Liver (tissue), 9 donors: ENCODE measurements around the gene TMEM184C. TPM values are rescaled to one million over a fixed set of nuclear protein-coding genes. Genes with fewer than 3 reads are reported as not detected.

Experiments
- DNase-seq: peaks from one replicate; pipeline ENCODE4 v3.0.0-alpha.2; 2017; ENCODE audit warnings: low spot score
- H3K27ac ChIP-seq, 2 donors: one replicate each; pipeline ENCODE4 v1.7.0; 2013; ENCODE audit warnings: inconsistent platforms in 2 of 2, low read length in 2 of 2, control low read depth in 1 of 2, low read depth in 1 of 2, mild to moderate bottlenecking in 1 of 2
- H3K27me3 ChIP-seq, 4 donors: one replicate each; pipeline versions ENCODE4 v1.6.1 to v1.7.0; 2013; ENCODE audit warnings: low read length in 3 of 4, inconsistent platforms in 1 of 4, mild to moderate bottlenecking in 1 of 4, moderate library complexity in 1 of 4; ENCODE audit not compliant: control insufficient read depth in 4 of 4, insufficient read depth in 4 of 4
- H3K36me3 ChIP-seq, 4 donors: one replicate each; pipeline versions ENCODE4 v1.6.1 to v1.7.0; 2013; ENCODE audit warnings: low read length in 3 of 4, mild to moderate bottlenecking in 3 of 4, low read depth in 1 of 4, moderate library complexity in 1 of 4; ENCODE audit not compliant: control insufficient read depth in 4 of 4, insufficient read depth in 3 of 4
- H3K4me1 ChIP-seq, 4 donors: one replicate each; pipeline versions ENCODE4 v1.6.1 to v1.7.0; 2013; ENCODE audit warnings: low read length in 3 of 4, mild to moderate bottlenecking in 3 of 4, moderate library complexity in 1 of 4; ENCODE audit not compliant: control insufficient read depth in 4 of 4, insufficient read depth in 4 of 4
- H3K4me3 ChIP-seq, 3 donors: one replicate each; pipeline versions ENCODE4 v1.6.1 to v1.7.0; 2013; ENCODE audit warnings: low read length in 3 of 3, control low read depth in 1 of 3, low read depth in 1 of 3, mild to moderate bottlenecking in 1 of 3
- H3K9ac ChIP-seq, 2 donors: one replicate each; pipeline ENCODE4 v1.7.0; 2013; ENCODE audit warnings: low read length in 2 of 2, mild to moderate bottlenecking in 2 of 2, moderate library complexity in 2 of 2, control low read depth in 1 of 2, low read depth in 1 of 2
- H3K9me3 ChIP-seq, 4 donors: one replicate each; pipeline versions ENCODE4 v1.6.1 to v1.7.0; 2013; ENCODE audit warnings: low read length in 3 of 4; ENCODE audit not compliant: control insufficient read depth in 4 of 4
- ATF3 ChIP-seq: IDR thresholded peaks from 2 replicates; pipeline ENCODE4 v1.6.1; 2016; ENCODE audit warnings: antibody characterized with exemption
- EGR1 ChIP-seq, 2 donors: IDR thresholded peaks; 2 replicates each; pipeline ENCODE4 v1.6.1; 2016 to 2018; ENCODE audit warnings: antibody characterized with exemption in 2 of 2, low read depth in 2 of 2
- FOXA1 ChIP-seq: IDR thresholded peaks from 2 replicates; pipeline ENCODE4 v1.6.1; 2016; ENCODE audit warnings: antibody characterized with exemption
- FOXA2 ChIP-seq: IDR thresholded peaks from 2 replicates; pipeline ENCODE4 v1.6.1; 2016; ENCODE audit warnings: antibody characterized with exemption
- GABPA ChIP-seq, 2 donors: IDR thresholded peaks in 1 of 2; conservative IDR thresholded peaks in 1 of 2; 2 replicates each; pipeline ENCODE4 v1.6.1; 2016; ENCODE audit warnings: antibody characterized with exemption in 2 of 2, mild to moderate bottlenecking in 1 of 2, moderate library complexity in 1 of 2
- HNF4A ChIP-seq, 2 donors: conservative IDR thresholded peaks; 2 replicates each; pipeline ENCODE4 v1.6.1; 2016; ENCODE audit warnings: antibody characterized with exemption in 2 of 2, mild to moderate bottlenecking in 2 of 2
- HNF4G ChIP-seq: IDR thresholded peaks from 2 replicates; pipeline ENCODE4 v1.6.1; 2016; ENCODE audit warnings: antibody characterized with exemption
- JUND ChIP-seq, 2 donors: IDR thresholded peaks; 2 replicates each; pipeline ENCODE4 v1.6.1; 2016; ENCODE audit warnings: antibody characterized with exemption in 2 of 2
- MAX ChIP-seq: IDR thresholded peaks from 2 replicates; pipeline ENCODE4 v1.6.1; 2016; ENCODE audit warnings: antibody characterized with exemption
- NR2F2 ChIP-seq: IDR thresholded peaks from 2 replicates; pipeline ENCODE4 v1.6.1; 2016; ENCODE audit warnings: antibody characterized with exemption
- RAD21 ChIP-seq, 2 donors: IDR thresholded peaks; 2 replicates each; pipeline ENCODE4 v1.6.1; 2016; ENCODE audit warnings: antibody characterized with exemption in 2 of 2, mild to moderate bottlenecking in 2 of 2
- REST ChIP-seq: IDR thresholded peaks from 2 replicates; pipeline ENCODE4 v1.6.1; 2016; ENCODE audit warnings: antibody characterized with exemption, mild to moderate bottlenecking
- RXRA ChIP-seq, 2 donors: IDR thresholded peaks; 2 replicates each; pipeline ENCODE4 v1.6.1; 2017 to 2018; ENCODE audit warnings: antibody characterized with exemption in 2 of 2, mild to moderate bottlenecking in 1 of 2
- SP1 ChIP-seq: IDR thresholded peaks from 2 replicates; pipeline ENCODE4 v1.6.1; 2018; ENCODE audit warnings: antibody characterized with exemption, mild to moderate bottlenecking
- TAF1 ChIP-seq: conservative IDR thresholded peaks from 2 replicates; pipeline ENCODE4 v1.6.1; 2016; ENCODE audit warnings: antibody characterized with exemption, mild to moderate bottlenecking
- YY1 ChIP-seq: IDR thresholded peaks from 2 replicates; pipeline ENCODE4 v1.6.1; 2016; ENCODE audit warnings: antibody characterized with exemption, mild to moderate bottlenecking
- ZBTB33 ChIP-seq: IDR thresholded peaks from 2 replicates; pipeline ENCODE4 v1.6.1; 2016; ENCODE audit warnings: antibody characterized with exemption
- WGBS: extraction: QIAGEN DNeasy Blood & Tissue Kit; methylation state at CpG from one replicate; pipeline ENCODE4 v1.1.7; 2013; 5-methylcytosine and 5-hydroxymethylcytosine counted together
- polyA plus RNA-seq, 2 donors: library from polyadenylated mRNA; stranded (reverse) in 1 of 2; unstranded in 1 of 2; fragments of 200-250 nt in 1 of 2; fragments of >200 nt in 1 of 2; fragmentation: Nextera tagmentation in 1 of 2; extraction: Ambion mirVana in 1 of 2; gene quantifications; one replicate each; pipeline versions ENCODE4 v1.2.1 to v1.2.3, GENCODE V29; 2013 to 2015
- total RNA-seq, 2 donors: library from RNA; depleted of rRNA; stranded (reverse); fragments of >200 nt; gene quantifications; one replicate each; pipeline ENCODE4 v1.2.3, GENCODE V29; 2014
- TF ChIP-seq, protein P1 (sequence below): fragments of 150-350 bp; IDR thresholded peaks from 2 replicates; pipeline ENCODE4 v1.5.1; 2017; ENCODE audit warnings: improper control_type of control experiment, low read depth, low read length; ENCODE audit not compliant: missing input control
- donor health status: healthy.
- donor health status: healthy.
- donor health status: healthy.
- donor health status: healthy.
- donor health status: healthy.

The TMEM184C gene
- total and polyA plus RNA-seq, 4 donors: 9.1 to 31.4 (median 13.4) TPM

DNA sequence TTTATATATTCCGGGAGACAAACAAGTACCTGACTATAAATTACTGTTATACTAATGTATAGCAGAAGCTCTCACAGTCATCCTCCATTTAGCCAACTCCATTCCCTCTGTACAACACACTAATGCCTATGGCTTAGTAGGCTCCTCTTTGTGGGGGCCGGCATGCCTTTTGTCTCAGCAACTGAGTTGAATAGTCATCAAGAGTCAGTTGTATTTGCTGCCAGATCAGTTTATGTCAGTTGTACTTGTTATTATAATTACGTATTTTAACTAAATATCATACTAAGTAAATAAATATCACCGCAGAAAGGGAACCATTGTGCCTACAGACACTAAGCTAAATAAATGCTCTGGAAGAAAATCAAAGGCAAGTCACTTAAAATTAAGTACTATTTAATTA, 56.9 kb downstream of the TMEM184C start:
- Histone ChIP-seq H3K9me3 (no peaks in the 10 kb centered on the region), H3K27ac (no peak overlapping the region), H3K4me3 (no peak overlapping the region), H3K36me3 (peaks cover 0 to 7% (median 3%) of the 10 kb centered on the region in 4 donors), H3K4me1 (no peaks in the 10 kb centered on the region), H3K27me3 (no peaks in the 10 kb centered on the region), H3K9ac (no peak overlapping the region)
- no peak for DNase-seq
- WGBS: 97% methylated on average over 4 of the region's 4 CpGs
- TF ChIP-seq MAX (no peak), TAF1 (no peak), FOXA2 (no peak)

DNA sequence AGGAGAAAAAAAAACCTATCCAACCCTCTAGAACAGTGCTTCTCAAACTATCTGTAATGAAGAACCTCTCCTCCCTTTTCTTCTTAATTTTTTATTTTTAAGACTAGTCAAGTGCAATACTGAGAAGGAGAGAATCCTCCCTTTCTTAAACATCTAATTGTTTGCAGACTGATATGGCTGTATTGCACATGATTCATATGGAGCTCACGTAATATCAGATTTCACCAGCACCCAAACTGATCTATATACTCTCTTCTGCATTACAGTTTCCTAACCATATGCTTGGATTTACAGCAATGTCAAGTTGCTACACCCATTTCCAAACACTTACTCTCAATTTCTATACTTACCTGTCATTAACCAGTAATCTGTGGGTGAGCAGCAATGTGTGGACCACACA, 57.3 kb downstream of the TMEM184C start:
- H3K9me3 ChIP-seq: no peaks in the 10 kb centered on the region
- no peak for DNase-seq
- no peak for TF ChIP-seq RAD21 (IDR thresholded peaks at IDR 0.05)
- no peak for TF ChIP-seq GABPA (IDR thresholded peaks at IDR 0.05 in 1 of 2, conservative IDR thresholded peaks at IDR 0.05 in 1 of 2)
- TF ChIP-seq JUND (IDR thresholded peaks at IDR 0.05): no peak
- TF ChIP-seq, protein P1, sequence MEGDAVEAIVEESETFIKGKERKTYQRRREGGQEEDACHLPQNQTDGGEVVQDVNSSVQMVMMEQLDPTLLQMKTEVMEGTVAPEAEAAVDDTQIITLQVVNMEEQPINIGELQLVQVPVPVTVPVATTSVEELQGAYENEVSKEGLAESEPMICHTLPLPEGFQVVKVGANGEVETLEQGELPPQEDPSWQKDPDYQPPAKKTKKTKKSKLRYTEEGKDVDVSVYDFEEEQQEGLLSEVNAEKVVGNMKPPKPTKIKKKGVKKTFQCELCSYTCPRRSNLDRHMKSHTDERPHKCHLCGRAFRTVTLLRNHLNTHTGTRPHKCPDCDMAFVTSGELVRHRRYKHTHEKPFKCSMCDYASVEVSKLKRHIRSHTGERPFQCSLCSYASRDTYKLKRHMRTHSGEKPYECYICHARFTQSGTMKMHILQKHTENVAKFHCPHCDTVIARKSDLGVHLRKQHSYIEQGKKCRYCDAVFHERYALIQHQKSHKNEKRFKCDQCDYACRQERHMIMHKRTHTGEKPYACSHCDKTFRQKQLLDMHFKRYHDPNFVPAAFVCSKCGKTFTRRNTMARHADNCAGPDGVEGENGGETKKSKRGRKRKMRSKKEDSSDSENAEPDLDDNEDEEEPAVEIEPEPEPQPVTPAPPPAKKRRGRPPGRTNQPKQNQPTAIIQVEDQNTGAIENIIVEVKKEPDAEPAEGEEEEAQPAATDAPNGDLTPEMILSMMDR: no peak
- no peak for TF ChIP-seq MAX
- no peak for TF ChIP-seq FOXA1
- TF ChIP-seq ATF3: no peak
- TF ChIP-seq FOXA2: no peak
- TF ChIP-seq ZBTB33: no peak
- no peak for TF ChIP-seq HNF4G
- TF ChIP-seq NR2F2: no peak
- no peak for TF ChIP-seq YY1
- TF ChIP-seq EGR1 (IDR thresholded peaks at IDR 0.05; ENCODE audit: low read depth in 2 of 2): no peak
- no peak for TF ChIP-seq SP1
- TF ChIP-seq TAF1: no peak
- no peak for TF ChIP-seq HNF4A (conservative IDR thresholded peaks at IDR 0.05)
- TF ChIP-seq RXRA (IDR thresholded peaks at IDR 0.05): no peak
- no peak for TF ChIP-seq REST
- no peak overlapping the region for H3K9ac ChIP-seq
- H3K4me3 ChIP-seq: no peak overlapping the region
- no peaks in the 10 kb centered on the region for H3K4me1 ChIP-seq
- WGBS: 98% methylated on average over 1 of the region's 1 CpG
- no peaks in the 10 kb centered on the region for H3K27me3 ChIP-seq
- H3K36me3 ChIP-seq: peaks cover 0 to 7% (median 2%) of the 10 kb centered on the region in 4 donors
- no peak overlapping the region for H3K27ac ChIP-seq
